Hematopoietic multipotent progenitor cell treated with erythropoietin and hydrocortisone succinate and interleukin-3 and kit ligand, for 17 days (in vitro differentiated cells): ENCODE results near the gene PPP2R3A.
"Not testable (repeated sequence)": the region's sequence is repeated elsewhere in the genome, so short reads cannot be mapped to it uniquely, and the experiment has no call there.

ENCODE experiments used
- DNase-seq: peaks from one replicate; pipeline ENCODE4 v3.0.0-alpha.2; 2015; ENCODE audit warnings: low spot score

PPP2R3A gene

GRCh38 chr3:135965506-135966270 is at the start of gene PPP2R3A:
Gene PPP2R3A, plus strand, starts transcription at chr3:135965728. Its CDS starts 35,771 bp downstream, at chr3:136001499.
- peak; percentile 54 for DNase-seq

DNA sequence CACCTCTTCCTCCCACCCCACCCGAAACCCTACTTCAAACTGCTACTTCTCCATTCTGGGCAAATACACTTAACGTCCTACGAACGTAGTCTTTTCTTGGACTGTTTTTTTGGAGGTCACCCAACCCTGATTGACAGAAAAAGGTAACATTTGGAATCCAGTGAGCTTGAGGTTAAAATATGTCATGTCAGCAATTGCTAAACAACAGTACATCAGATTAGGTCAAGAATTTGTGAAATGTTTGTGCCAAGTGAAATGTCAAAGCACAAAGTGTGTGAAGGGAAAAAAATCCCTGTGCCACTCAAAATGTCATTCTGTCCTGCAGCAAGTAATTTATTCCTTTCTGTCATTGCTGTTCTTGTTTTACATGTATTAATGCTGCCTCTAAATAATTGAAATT is 49.2 kb upstream of the PPP2R3A start:
- DNase-seq, result no peak

DNA sequence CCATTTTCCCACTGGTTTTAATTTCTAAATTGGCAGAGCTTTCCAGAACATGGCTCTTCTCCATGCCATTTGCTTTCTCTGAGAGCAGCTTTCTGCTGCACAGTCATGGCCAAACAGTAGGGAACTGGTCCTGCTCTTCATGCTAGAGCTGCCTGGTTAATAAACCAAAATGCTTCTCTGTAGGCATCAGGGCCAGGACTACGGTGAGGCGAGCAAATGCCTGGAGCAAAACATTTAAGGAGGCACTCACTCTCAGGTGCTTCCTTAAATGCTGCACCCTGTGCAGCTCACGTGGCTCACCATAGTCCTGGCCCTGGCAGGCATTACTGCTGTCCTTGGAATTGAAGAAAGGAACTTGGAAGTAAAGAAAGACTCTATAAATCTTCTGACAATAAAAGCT is 48.5 kb upstream of the PPP2R3A start:
- DNase-seq, result no peak

- DNase-seq, result no peak
These were observed 47.5 kb upstream of the PPP2R3A start for GRCh38 chr3:135917927-135918597.

DNA sequence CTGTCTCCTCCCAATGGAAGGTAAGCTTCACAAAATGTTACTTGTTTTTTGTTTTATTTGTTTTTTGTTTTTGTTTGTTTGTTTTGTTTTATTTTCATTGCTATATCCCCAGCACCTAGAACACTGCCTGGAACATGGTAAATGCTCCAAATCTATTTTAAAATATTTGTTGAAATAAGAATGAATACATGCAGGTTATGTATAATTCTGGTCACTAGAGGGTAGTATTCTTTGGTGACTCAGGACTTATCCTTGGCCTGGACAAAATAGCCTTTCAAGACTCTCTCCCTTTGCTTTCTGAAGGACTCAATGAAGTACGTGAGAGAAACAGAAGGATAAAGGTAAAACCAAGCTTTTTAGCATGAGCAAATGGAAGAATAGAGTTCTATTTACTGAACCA is 46.9 kb upstream of the PPP2R3A start:
- DNase-seq, result no peak

DNA sequence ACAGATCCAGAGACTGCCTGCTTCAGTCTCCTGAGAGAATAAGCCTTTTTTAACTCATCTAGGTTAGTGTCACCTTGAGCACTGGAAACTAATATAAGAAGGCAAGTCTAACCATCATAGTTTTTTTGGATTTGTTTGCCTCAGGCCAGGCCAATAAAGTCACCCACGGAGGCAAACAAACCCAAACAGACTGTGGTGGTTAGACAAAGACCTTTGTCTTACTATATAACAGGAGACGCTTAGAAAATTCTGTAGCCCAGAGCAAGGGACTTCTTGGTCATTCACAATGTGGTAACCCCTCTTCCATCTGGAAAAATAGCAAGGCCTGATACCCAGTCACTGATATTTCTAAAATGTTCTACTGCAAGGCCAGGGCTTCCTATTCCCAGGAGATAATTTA is 45.3 kb upstream of the PPP2R3A start:
- no peak for DNase-seq

DNA sequence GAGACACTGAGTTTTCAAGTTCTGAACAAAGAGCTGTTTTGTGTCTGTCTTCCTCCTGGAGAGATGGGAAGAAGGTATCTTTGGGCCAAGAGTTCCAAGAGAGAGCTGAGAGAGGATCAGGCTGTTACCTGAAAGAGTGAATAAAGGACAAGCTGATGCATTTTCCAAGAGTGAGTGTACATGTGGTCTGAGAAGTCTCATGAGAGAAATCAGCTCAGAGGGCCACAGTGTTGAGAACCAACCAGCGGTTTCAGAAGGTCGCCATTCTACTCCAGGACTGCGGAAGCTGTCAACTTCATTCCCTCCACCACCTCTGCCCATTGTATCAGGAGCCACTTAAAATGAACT is 42.7 kb upstream of the PPP2R3A start:
- DNase-seq, result no peak

DNA sequence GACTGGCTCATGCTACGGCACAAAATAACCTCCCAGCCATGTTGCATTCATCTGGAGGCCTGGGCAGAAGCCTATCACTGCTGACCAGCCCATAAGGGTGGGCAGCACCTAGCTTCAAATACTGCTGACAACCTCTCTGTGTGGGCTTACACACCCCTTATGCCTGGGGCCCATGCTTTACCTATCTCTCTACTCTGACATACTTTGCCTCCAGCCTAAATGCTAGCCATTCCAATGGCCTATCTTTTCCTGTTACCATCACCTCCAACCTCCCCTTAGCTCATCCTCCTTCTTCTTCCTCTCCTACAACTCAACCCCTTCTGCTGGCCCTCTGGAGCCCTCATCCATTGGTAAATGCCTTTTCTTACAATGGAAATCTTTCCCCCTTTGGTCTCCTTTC is 41.0 kb upstream of the PPP2R3A start:
- DNase-seq, result no peak

DNA sequence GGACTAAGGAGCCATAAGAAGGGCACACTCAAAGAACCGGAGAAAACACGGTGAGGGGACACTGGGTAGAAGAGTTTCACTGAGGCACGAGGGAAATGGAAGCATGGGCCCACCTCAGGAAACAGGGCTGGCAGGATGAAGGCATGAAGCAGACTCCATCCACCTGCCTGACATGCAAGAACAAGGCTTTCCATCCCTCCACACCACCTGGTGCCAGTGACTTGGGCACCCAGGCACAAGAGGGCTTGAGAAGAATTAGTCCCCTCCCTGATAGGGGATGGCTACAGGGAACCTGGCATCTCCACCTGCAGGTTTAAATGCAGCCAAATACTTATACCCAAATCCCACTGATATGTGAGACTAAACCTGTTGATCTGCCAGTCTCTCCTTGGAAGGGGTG is 38.9 kb upstream of the PPP2R3A start:
- DNase-seq, result no peak

DNA sequence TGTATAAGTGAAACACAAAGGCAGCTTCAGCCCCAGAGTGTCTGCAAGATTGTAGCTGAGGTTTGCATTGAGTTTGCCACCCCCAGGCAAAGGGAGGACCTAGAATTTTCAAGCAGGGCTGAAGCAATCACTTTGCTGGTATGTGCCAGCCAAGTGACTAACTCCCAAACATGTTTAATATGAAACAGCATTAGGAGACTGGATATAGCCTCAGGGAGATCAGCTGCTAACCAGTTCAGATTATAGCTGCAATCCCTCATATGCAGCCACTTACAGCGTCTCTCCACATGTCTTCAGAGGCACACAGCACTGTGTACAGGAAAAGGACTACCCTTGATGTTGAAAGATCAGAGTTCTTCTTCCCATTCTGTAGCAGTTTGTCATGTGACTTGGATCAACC is 38.4 kb upstream of the PPP2R3A start:
- DNase-seq, result no peak

GRCh38 chr3:135929670-135930069 is 35.9 kb upstream of the PPP2R3A start:
- no peak for DNase-seq

DNA sequence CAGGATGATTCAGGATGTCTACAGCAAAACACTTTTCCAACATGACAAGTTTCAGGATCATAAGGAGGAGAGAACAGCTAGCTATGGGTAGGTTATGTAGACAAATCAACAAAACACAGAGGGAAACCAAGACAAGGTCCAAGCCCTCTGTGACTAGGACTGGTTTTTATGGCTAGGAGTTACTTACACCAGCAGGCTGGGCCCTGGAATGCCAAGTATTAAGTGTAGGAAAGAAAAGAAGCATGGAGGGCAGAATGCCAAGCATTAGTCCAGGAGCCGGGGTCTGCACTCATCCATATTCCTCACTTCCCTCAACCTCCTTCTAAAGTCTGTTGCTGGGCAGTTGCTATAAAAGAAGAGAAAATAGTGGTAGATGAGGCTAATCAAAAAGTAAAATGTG is 35.3 kb upstream of the PPP2R3A start:
- DNase-seq, result no peak

DNA sequence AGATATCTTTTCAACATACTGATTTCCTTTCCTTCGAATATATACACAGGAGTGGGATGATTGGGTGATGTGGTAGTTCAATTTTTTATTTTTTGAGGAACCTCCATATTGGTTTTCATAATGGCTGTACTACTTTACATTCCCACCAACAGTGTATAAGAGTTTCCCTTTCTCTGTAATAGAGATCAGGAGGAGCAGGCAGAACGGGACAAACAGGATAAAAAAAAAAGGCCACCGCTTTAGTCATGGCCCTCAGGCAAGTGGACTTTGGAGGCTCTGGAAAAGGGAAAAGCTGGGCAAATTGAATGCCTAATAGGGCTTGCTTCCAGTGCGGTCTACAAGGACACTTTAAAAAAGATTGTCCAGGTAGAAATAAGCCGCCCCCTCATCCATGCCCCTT is 30.4 kb upstream of the PPP2R3A start:
- DNase-seq, result not testable (repeated sequence)

- not testable (repeated sequence) for DNase-seq
These were observed 27.8 kb upstream of the PPP2R3A start for GRCh38 chr3:135937766-135938165.

DNA sequence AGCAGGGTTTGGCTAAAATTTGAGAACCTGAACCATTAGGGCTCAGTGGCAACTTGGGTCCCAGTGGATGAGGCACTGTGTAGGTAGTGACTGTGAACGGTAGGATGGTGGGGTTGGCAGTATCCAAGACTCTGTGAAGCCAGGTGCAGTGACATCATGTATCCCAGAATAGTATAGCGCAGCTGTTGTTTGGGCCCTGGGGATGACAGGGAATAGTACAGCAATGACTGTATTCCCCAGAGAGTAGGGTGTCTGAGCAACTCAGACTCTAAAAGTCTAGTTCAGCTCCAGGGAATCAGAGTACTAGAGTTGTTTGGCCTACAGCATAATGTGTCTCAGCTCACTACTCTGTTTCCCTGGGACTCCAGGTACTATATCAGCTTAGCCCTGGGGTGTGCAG is 20.7 kb upstream of the PPP2R3A start:
- DNase-seq, result no peak

DNA sequence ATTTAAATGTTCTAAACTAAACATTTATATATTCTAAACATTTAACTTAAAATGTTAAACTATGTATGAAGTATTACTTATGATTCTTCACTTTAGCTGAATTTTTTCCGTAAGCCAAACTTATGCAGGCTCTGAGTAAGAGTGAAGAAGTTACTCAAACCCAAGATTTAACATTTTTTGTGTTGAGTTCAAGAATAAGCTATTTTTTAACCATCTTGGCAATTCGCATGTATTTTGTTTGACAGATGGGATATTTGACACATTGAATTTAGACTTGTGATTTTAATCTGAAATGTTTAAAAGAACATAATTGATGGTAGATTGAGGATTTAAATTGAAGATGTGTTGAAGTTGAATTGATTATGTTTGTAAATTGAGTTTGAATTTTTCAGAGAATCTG is 14.6 kb upstream of the PPP2R3A start:
- DNase-seq, result no peak

DNA sequence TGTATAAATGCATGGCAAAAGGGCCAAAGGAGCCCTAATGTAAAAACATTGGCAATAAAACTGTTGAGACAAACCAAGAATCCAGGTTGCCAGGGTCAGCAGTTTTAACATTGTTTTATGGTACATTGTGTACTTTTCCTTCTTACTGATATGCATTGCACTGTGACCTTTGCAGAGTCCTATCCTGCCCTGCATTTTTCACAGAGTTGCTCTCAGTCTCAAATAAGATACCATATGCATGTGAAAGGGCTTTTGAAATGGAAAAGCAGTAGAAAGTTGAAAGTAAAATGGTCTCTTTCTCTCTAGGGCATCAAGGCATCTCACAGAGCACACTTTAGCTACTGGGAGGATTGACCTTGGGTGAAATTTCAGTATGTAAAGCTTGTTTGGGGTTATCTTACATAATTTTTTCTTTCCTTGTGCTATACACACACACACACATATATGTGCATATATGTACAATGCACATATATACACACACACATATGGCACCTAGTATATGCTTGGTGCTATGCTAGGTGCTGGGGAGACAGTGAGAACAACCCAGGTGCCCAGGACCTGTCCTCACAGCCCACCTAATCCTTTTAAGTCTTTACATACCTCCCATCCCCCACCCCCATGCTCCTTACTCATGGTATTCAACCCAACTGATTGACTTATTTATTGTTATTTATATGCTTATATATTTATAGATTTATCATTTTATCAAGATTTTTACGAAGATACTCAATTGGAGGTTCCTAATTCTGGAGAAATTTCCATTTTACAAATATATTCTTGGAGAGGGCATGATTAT is 1.2 kb upstream of the PPP2R3A start:
- no peak for DNase-seq

DNA sequence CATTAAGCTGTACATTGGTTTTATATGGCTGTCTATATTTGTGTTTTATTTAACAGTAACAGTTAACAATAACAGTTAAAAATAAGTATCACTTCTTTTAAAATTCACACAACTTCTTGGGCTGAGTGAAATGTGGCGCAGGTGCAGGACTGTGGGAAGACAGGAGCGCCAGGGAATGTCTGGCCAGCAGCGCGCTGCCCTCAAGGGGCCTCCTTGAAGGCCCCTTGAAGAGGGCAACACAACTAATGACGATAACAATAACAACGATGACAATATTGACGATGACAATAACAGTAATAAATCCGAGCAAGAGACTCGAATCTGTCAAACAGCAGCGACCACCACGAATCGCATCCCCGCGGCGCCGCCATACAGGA is 411 bp upstream of the PPP2R3A start:
- no peak for DNase-seq

DNA sequence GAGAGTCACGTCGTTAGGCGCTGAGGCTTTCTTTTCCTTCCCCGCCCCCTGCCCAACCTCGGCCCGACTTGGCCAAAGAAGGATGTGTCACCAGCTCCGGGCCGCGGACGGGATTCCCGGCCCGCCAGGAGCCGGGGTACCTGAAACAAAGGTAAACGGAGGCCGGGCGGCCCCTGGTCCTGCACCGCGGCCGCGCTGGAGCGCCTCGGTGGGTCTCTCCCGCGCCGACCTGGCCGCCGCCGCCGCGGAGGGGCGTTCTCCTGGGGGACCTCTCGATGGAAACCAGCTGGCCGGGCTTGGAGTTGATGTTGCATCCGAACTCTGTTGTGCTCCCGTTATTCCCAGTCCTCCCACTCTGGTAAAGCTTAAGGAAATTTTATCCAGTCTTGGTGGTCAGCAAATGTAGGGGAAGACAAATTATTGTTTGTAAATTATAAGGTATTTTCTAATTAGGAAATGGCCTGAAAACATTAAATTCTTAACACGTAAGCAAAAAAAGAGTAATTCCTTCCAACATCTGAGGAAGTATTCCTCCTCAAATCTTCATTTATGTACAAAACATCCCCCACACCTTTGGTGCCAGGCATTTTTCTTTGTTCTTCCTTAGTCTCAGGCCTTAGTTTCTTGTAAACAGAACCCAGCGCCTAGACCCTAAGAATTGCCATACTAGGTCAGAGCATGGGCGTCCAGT is 888 bp downstream of the PPP2R3A start:
- DNase-seq, result no peak

- DNase-seq, result no peak
These were observed 1.4 kb downstream of the PPP2R3A start for GRCh38 chr3:135966962-135967274.

DNA sequence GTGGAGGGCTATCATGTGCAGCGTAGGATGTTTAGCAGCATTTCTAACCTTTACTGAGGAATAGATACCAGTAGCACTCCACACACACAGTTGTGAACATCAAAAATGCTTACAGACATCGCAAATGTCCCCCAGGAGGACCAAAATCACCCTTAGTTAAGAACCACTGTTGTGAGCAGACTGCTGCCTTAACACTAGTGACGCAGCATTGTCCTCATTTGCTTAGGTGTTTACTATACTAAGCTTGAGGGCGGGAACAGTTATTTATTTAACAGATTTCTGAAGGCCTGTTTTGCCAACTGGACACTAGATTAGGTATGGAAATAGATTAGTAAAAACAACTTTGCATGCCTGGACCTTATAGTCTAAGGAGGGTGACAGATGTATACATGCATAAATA is 2.3 kb downstream of the PPP2R3A start:
- no peak for DNase-seq

- DNase-seq, result no peak
These were observed 5.1 kb downstream of the PPP2R3A start for GRCh38 chr3:135970506-135971116.
